ENCODE measurements around the gene RCSD1. TPM values are rescaled to one million over a fixed set of nuclear protein-coding genes. Genes with fewer than 3 reads are reported as not detected.

RCSD1 gene
- total RNA-seq, 1 experiment from 2014 or later, result 0.50 TPM

- Mint-ChIP-seq H3K36me3 (no peaks in the 10 kb centered on the region), H3K27ac (no peak overlapping the region), H3K9me3 (no peaks in the 10 kb centered on the region), H3K4me1 (peaks cover 26% of the 10 kb centered on the region), H3K4me3 (no peak overlapping the region), H3K27me3 (ENCODE audit: low read depth) (peaks cover 5% of the 10 kb centered on the region; the same call in 1 of the 2 replicates)
- TF ChIP-seq ATF1 (CRISPR knock-in tag; IDR thresholded peaks at IDR 0.05) (no peak), FOXP4 (CRISPR knock-in tag; IDR thresholded peaks at IDR 0.05) (no peak), PRRX2 (CRISPR knock-in tag; IDR thresholded peaks at IDR 0.05) (no peak), OVOL2 (CRISPR knock-in tag; IDR thresholded peaks at IDR 0.05; ENCODE audit: borderline replicate concordance) (no peak), ZNF532 (CRISPR knock-in tag; IDR thresholded peaks at IDR 0.05; ENCODE audit: borderline replicate concordance) (no peak), ATF6 (CRISPR knock-in tag; IDR thresholded peaks at IDR 0.05) (no peak), NFATC4 (CRISPR knock-in tag; IDR thresholded peaks at IDR 0.05) (no peak), MAX (CRISPR knock-in tag; IDR thresholded peaks at IDR 0.05) (no peak), ZSCAN18 (CRISPR knock-in tag; IDR thresholded peaks at IDR 0.05) (no peak)
- CTCF ChIA-PET, result no interaction called here
- DNase-seq (ENCODE audit: low spot score), result no peak
- POLR2A ChIA-PET, result no interaction called here
- ATAC-seq, result no peak
These were observed 59.5 kb downstream of the RCSD1 start for GRCh38 chr1:167689567-167689920.

GRCh38 chr1:167690053-167690452 lies 60.0 kb downstream of the RCSD1 start:
- ChIA-PET CTCF (interaction anchor here (0.8 kb wide), 1 partner anchor 150 kb away, joined by 3 read pairs; no protein-coding TSS in a partner anchor), POLR2A (no interaction called here)
- no peak for ATAC-seq
- no peaks in the 10 kb centered on the region for H3K9me3 Mint-ChIP-seq
- H3K27ac Mint-ChIP-seq, result no peak overlapping the region
- peaks cover 5% of the 10 kb centered on the region; the same call in 1 of the 2 replicates for H3K27me3 Mint-ChIP-seq (ENCODE audit: low read depth)
- no peaks in the 10 kb centered on the region for H3K36me3 Mint-ChIP-seq
- H3K4me1 Mint-ChIP-seq, result peaks cover 24% of the 10 kb centered on the region
- no peak overlapping the region for H3K4me3 Mint-ChIP-seq
- DNase-seq (ENCODE audit: low spot score), result no peak
- TF ChIP-seq ARID4B (CRISPR knock-in tag; IDR thresholded peaks at IDR 0.05; ENCODE audit: borderline replicate concordance), result no peak
- no peak for TF ChIP-seq ESRRA (CRISPR knock-in tag; IDR thresholded peaks at IDR 0.05; ENCODE audit: borderline replicate concordance)
- TF ChIP-seq SOX15 (CRISPR knock-in tag; IDR thresholded peaks at IDR 0.05), result no peak
- TF ChIP-seq E2F5 (CRISPR knock-in tag; IDR thresholded peaks at IDR 0.05), result no peak
- no peak for TF ChIP-seq ZNF281 (CRISPR knock-in tag; IDR thresholded peaks at IDR 0.05)
- TF ChIP-seq JUN (CRISPR knock-in tag; IDR thresholded peaks at IDR 0.05), result no peak
- TF ChIP-seq ZBTB21 (CRISPR knock-in tag; IDR thresholded peaks at IDR 0.05; ENCODE audit: borderline replicate concordance), result no peak
- TF ChIP-seq TP53 (CRISPR knock-in tag; IDR thresholded peaks at IDR 0.05), result no peak

Measured in WTC11 (cell line).